Posterior cingulate gyrus (tissue), 11 donors: ENCODE results near the gene RAD21L1.

Experiments used
- DNase-seq, 10 donors: peaks; one replicate each; pipeline versions ENCODE4 v3.0.0 to v3.0.0-alpha.2; 2020 to 2021; ENCODE audit warnings: mixed read lengths in 3 of 10
- intact Hi-C: fragments of 100-400 bp; cut with DNase I; formaldehyde crosslinking; loops from one replicate; pipeline ENCODE4 v1.15.1; 2023

The RAD21L1 gene

GRCh38 chr20:1291191-1291741 lies 65.4 kb downstream of the RAD21L1 start:
- peak in 6 of 10 donors; percentile 45 to 91 (median 80) for DNase-seq
- intact Hi-C loops, result no loop called here

GRCh38 chr20:1292620-1293019 lies 66.8 kb downstream of the RAD21L1 start:
- DNase-seq, result peak in 1 of 10 donors; percentile 8
- intact Hi-C loops, result no loop called here

GRCh38 chr20:1293641-1294379 lies 68.0 kb downstream of the RAD21L1 start:
- DNase-seq, result peak in 1 of 10 donors; percentile 62

DNA sequence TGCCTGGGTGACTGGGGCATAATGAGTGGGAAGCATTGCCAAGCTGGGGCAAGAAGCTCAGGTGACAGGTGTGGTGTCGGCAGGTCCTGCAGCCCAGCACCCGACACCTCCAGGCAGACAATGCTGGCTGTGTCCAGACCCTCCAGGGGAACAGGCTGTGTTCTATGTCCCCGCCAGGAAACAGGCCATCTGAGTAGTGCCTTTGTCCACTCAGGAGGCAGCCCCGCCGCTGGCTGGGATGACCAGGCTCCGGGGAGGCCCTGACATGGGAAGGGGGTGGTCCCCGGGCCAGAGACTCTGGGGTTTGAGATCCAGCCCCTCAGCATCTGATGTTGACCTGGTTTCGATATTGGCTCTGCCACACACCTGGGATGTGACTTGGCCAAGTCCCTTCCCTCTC lies 68.7 kb downstream of the RAD21L1 start:
- intact Hi-C loops, result no loop called here
- peak in 1 of 10 donors; percentile 72 for DNase-seq

More at GRCh38 chr20:1293641-1294379, 68.0 kb downstream of the RAD21L1 start:
- intact Hi-C loops, result no loop called here

DNA sequence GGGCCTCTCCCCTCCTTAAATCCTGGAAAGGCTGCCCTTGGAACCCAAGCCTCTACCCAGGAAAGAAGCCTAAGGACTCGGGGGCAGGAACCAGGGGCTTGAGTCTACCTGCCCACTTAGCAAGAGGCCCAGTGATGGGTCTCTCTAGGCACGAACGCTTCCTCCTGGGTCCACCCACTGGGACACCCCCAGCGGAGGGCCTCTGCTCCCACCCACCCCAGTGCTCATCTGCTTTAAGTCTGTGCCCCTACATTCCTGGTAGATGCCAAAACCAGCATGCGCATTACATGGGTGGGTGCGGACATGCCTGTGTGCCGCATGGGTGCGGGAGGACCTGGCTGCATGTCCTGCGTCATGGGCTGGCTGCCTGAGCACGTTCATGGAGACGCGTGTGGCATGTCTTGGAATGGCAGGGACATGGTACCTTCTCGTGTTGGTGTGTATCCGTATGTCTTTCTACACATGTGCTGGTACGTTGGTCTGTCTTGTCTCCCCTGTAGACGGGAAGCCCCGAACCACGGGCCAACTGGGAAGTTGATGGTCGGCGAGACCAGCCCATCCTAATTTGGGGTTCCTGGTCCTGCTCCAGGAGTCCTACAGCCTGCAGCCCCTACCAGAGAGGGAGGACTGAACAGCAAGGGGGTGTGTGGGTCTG lies 69.6 kb downstream of the RAD21L1 start:
- intact Hi-C loops, result no loop called here
- peak in 1 of 10 donors; percentile 75 for DNase-seq

- intact Hi-C loops, result no loop called here
- DNase-seq, result peak in 1 of 10 donors; percentile 77
Measured at GRCh38 chr20:1296117-1296610, 70.3 kb downstream of the RAD21L1 start.

DNA sequence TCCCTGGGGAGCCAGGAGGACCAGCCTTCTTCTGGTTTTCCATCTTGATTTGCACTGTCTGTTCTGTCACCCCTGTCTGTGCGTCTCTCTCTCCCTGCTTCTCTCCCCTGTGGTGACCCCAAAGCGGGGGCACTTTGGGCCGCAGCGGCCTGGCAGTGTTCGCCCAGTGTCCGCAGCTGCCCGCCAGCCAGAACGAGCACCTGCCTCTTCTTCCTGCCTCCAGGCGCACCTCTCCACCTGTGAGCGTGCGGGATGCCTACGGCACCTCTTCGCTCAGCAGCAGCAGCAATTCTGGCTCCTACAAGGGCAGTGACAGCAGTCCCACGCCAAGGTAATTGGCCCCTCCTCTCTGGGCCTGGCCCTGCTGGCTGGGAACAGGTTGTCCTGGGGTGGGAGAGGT lies 71.1 kb downstream of the RAD21L1 start:
- DNase-seq, result peak in 1 of 10 donors; percentile 83
- intact Hi-C loops, result no loop called here

GRCh38 chr20:1297486-1297885 lies 71.6 kb downstream of the RAD21L1 start:
- intact Hi-C loops, result no loop called here
- peak in 1 of 10 donors; percentile 32 for DNase-seq

GRCh38 chr20:1298166-1298565 lies 72.3 kb downstream of the RAD21L1 start:
- peak in 1 of 10 donors; percentile 63 for DNase-seq
- intact Hi-C loops, result no loop called here

DNA sequence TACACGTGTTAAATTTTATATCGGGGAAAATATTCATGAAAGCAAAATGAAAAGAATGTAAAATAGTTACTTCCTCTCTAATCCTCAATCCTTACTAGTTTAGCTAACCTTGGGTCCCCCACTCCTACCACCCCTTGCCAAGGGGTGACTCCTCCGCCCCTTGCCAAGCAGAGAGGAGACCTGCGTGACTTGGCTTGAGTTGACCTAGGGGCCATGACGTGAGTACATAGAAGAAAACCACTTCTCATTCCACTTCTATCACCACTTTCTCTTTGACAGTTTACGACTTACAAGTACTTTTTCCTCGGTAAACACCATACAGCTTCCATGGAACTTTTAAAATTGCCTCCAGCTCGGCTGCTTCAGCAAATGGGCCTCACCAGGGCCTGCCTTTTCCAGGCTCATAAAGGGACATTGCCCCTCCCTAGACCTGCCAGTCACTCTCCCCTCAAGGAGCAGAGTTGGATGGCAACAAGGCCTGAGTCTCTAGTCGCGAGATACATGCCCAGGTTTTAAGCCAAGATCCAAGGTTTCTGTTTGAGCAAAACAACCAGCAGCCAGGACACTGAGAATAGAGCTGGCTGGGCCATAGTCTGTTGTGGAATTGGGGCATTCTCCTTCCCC lies 73.2 kb downstream of the RAD21L1 start:
- peak in 2 of 10 donors; percentile 27 to 45 for DNase-seq
- intact Hi-C loops, result no loop called here

- intact Hi-C loops, result no loop called here
- DNase-seq, result peak in 2 of 10 donors; percentile 44 to 61
Measured at GRCh38 chr20:1299522-1299921, 73.7 kb downstream of the RAD21L1 start.

DNA sequence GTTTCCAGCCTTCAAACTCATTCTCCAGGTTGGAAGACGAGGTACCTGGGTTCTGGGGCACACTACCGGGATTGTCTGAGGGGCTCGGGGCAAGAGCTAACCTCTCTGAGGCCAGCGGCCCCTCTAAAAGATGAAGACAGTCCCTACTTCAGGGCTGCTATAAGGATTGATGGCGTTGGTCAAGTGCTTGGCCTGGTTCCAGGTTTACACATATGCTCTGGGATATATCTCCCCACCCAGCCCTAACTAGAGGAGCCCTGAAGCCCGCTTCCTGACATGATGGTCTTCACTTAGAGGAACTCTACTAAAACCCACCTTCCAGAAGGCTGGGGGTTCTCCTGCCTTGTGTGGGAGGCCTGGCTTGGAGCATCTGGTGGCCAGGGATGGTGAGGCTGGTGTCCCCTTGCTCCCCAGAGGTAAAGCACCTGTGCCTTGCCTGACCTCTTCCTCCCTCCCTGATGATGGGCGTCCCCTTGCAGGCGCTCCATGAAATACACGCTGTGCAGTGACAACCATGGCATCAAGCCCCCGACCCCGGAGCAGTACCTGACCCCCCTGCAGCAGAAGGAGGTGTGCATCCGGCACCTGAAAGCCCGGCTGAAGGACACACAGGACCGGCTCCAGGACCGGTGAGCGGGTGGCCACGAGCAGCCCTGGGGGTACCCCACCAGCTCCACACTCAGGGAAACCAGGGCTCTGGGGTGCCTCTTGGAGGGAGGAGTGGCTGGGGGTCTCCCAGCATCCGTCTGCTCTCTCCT lies 74.4 kb downstream of the RAD21L1 start:
- intact Hi-C loops, result no loop called here
- DNase-seq, result peak in 2 of 10 donors; percentile 52 to 70

DNA sequence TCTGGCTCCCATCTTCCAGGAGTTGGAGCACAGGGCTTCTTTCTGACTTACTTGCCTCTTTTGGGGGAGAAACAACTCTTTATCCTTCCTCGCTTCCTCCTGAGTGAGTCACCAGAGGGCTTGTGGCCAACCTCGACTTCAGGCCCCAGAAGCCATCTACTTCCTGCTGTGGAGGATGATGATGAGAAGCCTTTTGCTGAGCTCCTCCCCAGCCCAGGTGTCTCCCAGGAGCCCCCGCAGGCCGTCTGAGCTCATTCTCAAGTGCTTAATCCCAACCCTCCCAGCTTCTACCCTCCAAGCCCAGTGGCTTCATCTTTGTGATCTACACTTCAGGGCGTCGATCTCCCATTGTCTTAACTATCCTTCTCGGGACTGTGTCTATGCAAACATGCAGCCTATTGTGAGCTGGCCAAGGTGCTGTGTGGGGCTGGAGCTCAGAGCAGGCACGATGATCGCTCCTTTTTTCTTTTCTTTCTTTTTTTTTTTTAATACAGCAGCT lies 75.2 kb downstream of the RAD21L1 start:
- DNase-seq, result peak in 2 of 10 donors; percentile 77 to 83
- intact Hi-C loops, result no loop called here

DNA sequence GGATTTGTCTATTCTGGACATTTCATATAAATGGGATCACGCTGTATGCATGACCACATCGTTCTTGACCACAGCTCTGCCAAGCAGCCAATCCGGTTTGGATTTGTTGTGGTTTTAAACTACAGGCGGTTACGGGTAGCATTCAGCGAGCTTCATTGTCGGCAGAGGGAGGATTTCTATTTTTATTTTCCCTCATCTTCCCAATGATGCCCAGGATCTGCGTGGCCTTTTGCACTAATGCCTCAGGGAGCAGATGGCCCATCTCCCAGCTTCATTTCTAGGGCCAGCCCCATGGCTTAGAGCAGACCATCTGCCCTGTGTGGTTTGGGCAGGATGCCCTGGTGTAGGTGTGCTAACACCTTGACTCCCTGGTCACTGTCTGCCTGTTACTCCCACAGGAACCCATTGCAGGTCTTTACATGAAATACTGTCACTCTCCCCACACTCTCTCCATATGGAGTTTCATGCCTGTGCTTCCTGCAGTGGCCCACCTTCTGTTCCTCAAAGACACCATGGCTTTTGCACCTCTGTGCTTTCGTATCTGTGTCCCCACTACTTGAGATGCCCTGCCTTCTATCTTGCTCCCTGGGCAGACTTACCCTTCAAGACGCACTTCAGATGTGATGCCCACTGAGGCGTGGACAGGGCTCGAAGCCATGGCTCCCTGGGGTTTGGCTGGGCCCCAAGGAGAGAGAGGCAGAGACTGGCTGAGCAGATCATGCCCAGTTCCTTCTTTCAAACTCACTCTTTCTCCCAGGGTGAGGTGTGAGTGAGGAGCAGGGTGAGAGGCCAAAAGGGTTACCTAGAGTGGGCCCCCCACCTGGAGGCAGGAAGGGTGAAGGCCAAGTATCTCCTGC lies 77.1 kb downstream of the RAD21L1 start:
- intact Hi-C loops, result no loop called here
- DNase-seq, result peak in 2 of 10 donors; percentile 52 to 72

- intact Hi-C loops, result no loop called here
- DNase-seq, result peak in 2 of 10 donors; percentile 88 to 90
Measured at GRCh38 chr20:1304710-1305515, 79.1 kb downstream of the RAD21L1 start.
